Measurements from ENCODE around the gene ANO1.

GRCh38 chr11:70169127-70169526 lies 91.0 kb downstream of the ANO1 start:
- TF ChIP-seq REST (IDR thresholded peaks at IDR 0.05; ENCODE audit: low read depth) (no peak), TAF1 (IDR thresholded peaks at IDR 0.05; ENCODE audit: low read depth) (no peak)

Measured in Ishikawa (cell line).